ENCODE measurements around the gene HSBP1. TPM values are rescaled to one million over a fixed set of nuclear protein-coding genes. Genes with fewer than 3 reads are reported as not detected.
A peak's percentile ranks its signal among the peaks of the same experiment; 100 is the strongest.

HSBP1 gene
- total and polyA plus RNA-seq, 2 of the 4 experiments (the other 2 are of a cell fraction) = 8.8 to 65.2 TPM

DNA sequence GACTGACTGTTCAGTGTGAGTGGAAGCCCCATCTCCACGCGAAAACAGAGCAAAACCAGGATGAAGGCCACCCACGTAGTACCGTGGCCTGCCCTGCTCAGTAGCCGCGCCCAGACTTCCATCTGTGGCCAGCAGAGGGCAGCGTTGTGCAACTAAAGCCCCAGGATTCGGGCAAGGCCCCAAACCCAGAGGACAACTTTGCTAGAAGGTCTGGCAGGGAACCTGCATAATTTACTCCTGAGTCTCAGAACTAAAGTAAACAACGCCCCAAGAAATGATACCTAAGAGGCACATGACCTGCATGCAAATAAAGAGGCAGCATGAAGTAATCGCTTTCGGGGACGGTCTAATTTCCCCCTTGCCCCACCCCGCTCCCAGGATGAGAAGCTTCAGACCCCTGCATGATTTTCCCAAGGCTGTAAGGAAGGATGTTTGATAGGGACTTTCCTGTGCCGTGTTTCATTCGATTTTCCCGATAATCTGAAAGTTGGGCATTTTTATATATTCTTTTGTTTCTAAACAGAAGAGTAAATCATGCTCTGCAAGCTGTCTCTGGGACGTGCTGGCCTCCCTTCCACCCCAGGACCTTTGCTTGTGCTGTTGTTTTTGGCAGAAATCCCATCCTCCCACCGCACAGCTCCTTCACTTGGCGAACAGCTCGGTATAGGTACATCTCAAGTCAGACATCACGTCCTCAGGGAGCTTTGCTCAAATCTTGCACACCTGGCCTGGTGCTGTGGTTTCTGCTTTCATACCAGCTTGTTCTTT lies 18.6 kb downstream of the HSBP1 start:
- ChIA-PET CTCF (interaction anchor here (0.5 to 1.9 kb wide), 5 partner anchors 10 to 67 kb away, joined by 3 to 5 read pairs (median 3); no protein-coding TSS in a partner anchor), POLR2A (ENCODE audit: unreplicated experiment) (no interaction called here)
- Histone ChIP-seq H4K20me1 (ENCODE audit: insufficient read depth, low read length) (no peaks in the 10 kb centered on the region; the same call in 1 of the 2 replicates), H4K5ac (ENCODE audit: low read depth, low read length) (0 out of 2 replicates have a peak overlapping the region, but pooled peaks have one; percentile 55), H3K4me1 (ENCODE audit: control insufficient read depth, insufficient read depth, low read length) (peaks cover 4% of the 10 kb centered on the region), H3K27me3 (ENCODE audit: control insufficient read depth, insufficient read depth, low read length) (peaks cover 5% of the 10 kb centered on the region), H3K4me2 (ENCODE audit: low read depth, low read length) (peak overlapping the region; percentile 56; the same call in 1 of the 2 replicates), H2BK5ac (ENCODE audit: low read depth, low read length, poor library complexity, severe bottlenecking) (no peak overlapping the region), H3K9ac (ENCODE audit: low read depth, low read length) (no peak overlapping the region), H2AK9ac (replicated peaks; ENCODE audit: low read depth, low read length, poor library complexity) (peak overlapping the region; percentile 59), H3K56ac (ENCODE audit: extremely low read depth, insufficient read depth, low read length) (no peak overlapping the region), H2BK120ac (ENCODE audit: low read depth, low read length) (peak overlapping the region; percentile 73), H4K8ac (ENCODE audit: low read depth in 2 of 2, low read length in 2 of 2) (peak overlapping the region in 1 of 2 experiments; percentile 63; a peak in 2 of 4 replicates), H4K91ac (ENCODE audit: insufficient read depth, low read depth, low read length) (no peak overlapping the region; the same call in 1 of the 2 replicates), H3K4me3 (ENCODE audit: insufficient read depth, low read depth, low read length) (no peak overlapping the region), H3K23ac (ENCODE audit: low read depth, low read length) (no peak overlapping the region), H2BK15ac (ENCODE audit: low read depth, low read length) (peak overlapping the region; percentile 53; the same call in 1 of the 3 replicates), H3K4ac (ENCODE audit: low read depth, low read length) (peak overlapping the region; percentile 81), H3K27ac (ENCODE audit: insufficient read depth, low read length) (no peak overlapping the region), H2AFZ (replicated peaks; ENCODE audit: low read length, poor library complexity) (peak overlapping the region; percentile 87), H2AK5ac (ENCODE audit: low read depth, low read length) (peak overlapping the region; percentile 24; the same call in 1 of the 2 replicates), H2BK20ac (ENCODE audit: low read depth, low read length) (peak overlapping the region; percentile 71; the same call in 1 of the 2 replicates), H3K9me3 (ENCODE audit: control insufficient read depth, insufficient read depth, low read length) (no peaks in the 10 kb centered on the region), H3K79me1 (ENCODE audit: low read depth in 1 of 2, low read length in 2 of 2) (no peaks in the 10 kb centered on the region), H3K36me3 (ENCODE audit: control insufficient read depth, insufficient read depth, low read length) (no peaks in the 10 kb centered on the region), H3K9me1 (ENCODE audit: insufficient read depth, low read length) (no peaks in the 10 kb centered on the region; the same call in 1 of the 2 replicates), H3K18ac (ENCODE audit: low read depth, low read length) (no peak overlapping the region), H3K14ac (replicated peaks; ENCODE audit: low read depth, low read length) (peak overlapping the region; percentile 69; the same call in 1 of the 2 replicates)
- BruUV-seq (replicated peaks) = no TSS peak
- DNase-seq (peak; percentile 78), ATAC-seq (ENCODE audit: low read depth) (peak; percentile 95)
- intact Hi-C loops (cut with micrococcal nuclease) = loop anchor here (1.0 to 2.0 kb wide), 2 partner anchors 53 to 238 kb away; no protein-coding TSS in a partner anchor
- dilution Hi-C loops (cut with HindIII; ENCODE audit: low sequenced_read_pairs, unreplicated experiment) = no loop called here
- WGBS, 2 experiments (ENCODE audit: extremely low coverage in 2 of 2, insufficient read length in 1 of 2) = 100% methylated on average over 3 of the region's 21 CpGs; no CpG with 5 or more reads in 1 of the 2 experiments
- in situ Hi-C loops (cut with MboI; ENCODE audit: low sequenced_read_pairs) = no loop called here
- no peak for TF ChIP-seq NFE2L2 (IDR thresholded peaks at IDR 0.05; ENCODE audit: low read depth, low read length)
- TF ChIP-seq RCOR1 (IDR thresholded peaks at IDR 0.05; ENCODE audit: insufficient replicate concordance, low read length) = no peak
- TF ChIP-seq BHLHE40 (IDR thresholded peaks at IDR 0.05; ENCODE audit: low read depth, low read length) = peak; percentile 12; the same call in 1 of the 2 replicates
- TF ChIP-seq, protein P1, sequence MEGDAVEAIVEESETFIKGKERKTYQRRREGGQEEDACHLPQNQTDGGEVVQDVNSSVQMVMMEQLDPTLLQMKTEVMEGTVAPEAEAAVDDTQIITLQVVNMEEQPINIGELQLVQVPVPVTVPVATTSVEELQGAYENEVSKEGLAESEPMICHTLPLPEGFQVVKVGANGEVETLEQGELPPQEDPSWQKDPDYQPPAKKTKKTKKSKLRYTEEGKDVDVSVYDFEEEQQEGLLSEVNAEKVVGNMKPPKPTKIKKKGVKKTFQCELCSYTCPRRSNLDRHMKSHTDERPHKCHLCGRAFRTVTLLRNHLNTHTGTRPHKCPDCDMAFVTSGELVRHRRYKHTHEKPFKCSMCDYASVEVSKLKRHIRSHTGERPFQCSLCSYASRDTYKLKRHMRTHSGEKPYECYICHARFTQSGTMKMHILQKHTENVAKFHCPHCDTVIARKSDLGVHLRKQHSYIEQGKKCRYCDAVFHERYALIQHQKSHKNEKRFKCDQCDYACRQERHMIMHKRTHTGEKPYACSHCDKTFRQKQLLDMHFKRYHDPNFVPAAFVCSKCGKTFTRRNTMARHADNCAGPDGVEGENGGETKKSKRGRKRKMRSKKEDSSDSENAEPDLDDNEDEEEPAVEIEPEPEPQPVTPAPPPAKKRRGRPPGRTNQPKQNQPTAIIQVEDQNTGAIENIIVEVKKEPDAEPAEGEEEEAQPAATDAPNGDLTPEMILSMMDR (conservative IDR thresholded peaks at IDR 0.05; ENCODE audit: low read depth, low read length) = peak; percentile 91
- TF ChIP-seq, protein P2, sequence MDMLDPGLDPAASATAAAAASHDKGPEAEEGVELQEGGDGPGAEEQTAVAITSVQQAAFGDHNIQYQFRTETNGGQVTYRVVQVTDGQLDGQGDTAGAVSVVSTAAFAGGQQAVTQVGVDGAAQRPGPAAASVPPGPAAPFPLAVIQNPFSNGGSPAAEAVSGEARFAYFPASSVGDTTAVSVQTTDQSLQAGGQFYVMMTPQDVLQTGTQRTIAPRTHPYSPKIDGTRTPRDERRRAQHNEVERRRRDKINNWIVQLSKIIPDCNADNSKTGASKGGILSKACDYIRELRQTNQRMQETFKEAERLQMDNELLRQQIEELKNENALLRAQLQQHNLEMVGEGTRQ (IDR thresholded peaks at IDR 0.05; ENCODE audit: low read depth, low read length) = peak; percentile 45; the same call in 1 of the 2 replicates
- peak; percentile 86 for TF ChIP-seq SMC3 (IDR thresholded peaks at IDR 0.05; ENCODE audit: low read depth, low read length)
- no peak for TF ChIP-seq MXI1 (IDR thresholded peaks at IDR 0.05; ENCODE audit: borderline replicate concordance, low read depth, low read length)
- TF ChIP-seq CEBPB (IDR thresholded peaks at IDR 0.05; ENCODE audit: low read depth, low read length) = 0 out of 2 replicates have a peak, but pooled peaks have one; percentile 14
- TF ChIP-seq RAD21 (IDR thresholded peaks at IDR 0.05; ENCODE audit: low read length) = peak; percentile 93
- TF ChIP-seq, protein P3, sequence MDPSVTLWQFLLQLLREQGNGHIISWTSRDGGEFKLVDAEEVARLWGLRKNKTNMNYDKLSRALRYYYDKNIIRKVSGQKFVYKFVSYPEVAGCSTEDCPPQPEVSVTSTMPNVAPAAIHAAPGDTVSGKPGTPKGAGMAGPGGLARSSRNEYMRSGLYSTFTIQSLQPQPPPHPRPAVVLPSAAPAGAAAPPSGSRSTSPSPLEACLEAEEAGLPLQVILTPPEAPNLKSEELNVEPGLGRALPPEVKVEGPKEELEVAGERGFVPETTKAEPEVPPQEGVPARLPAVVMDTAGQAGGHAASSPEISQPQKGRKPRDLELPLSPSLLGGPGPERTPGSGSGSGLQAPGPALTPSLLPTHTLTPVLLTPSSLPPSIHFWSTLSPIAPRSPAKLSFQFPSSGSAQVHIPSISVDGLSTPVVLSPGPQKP (IDR thresholded peaks at IDR 0.05; ENCODE audit: borderline replicate concordance, low read depth, low read length) = no peak
- TF ChIP-seq POLR2A (IDR thresholded peaks at IDR 0.05; ENCODE audit: low read depth, low read length) = no peak
- TF ChIP-seq FOS (IDR thresholded peaks at IDR 0.05; ENCODE audit: low read depth, low read length) = no peak
- no peak for TF ChIP-seq MAFK (IDR thresholded peaks at IDR 0.05; ENCODE audit: low read depth, low read length)
